GM11168 (cell line): Measurements from ENCODE around the gene GKN1.

Experiments used
- in situ Hi-C: fragments of 300-500 bp; cut with MboI; formaldehyde crosslinking; loops from one replicate; pipeline ENCODE4 v1.12.0; 2022; ENCODE audit warnings: low sequenced_read_pairs; ENCODE audit not compliant: unreplicated experiment

The GKN1 gene

DNA sequence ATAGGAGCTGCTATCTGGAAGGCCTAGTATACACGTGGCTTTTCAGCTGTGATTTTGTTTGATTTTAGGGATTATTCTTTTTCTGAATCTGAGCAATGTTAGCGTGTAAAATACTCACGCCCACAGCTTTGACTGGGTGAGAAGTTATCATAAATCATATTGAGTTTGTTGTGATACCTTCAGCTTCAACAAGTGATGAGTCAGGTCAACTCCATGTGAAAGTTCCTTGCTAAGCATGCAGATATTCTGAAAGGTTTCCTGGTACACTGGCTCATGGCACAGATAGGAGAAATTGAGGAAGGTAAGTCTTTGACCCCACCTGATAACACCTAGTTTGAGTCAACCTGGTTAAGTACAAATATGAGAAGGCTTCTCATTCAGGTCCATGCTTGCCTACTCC is at the start of gene GKN1:
TSS of gene GKN1 (plus strand) at position 386 of the 400 bp plus-strand sequence. CDS start 42 bp downstream, outside the sequence.
- in situ Hi-C loops, result no loop called here

GRCh38 chr2:68925295-68925896 is 49.0 kb upstream of the GKN1 start:
- in situ Hi-C loops, result no loop called here

DNA sequence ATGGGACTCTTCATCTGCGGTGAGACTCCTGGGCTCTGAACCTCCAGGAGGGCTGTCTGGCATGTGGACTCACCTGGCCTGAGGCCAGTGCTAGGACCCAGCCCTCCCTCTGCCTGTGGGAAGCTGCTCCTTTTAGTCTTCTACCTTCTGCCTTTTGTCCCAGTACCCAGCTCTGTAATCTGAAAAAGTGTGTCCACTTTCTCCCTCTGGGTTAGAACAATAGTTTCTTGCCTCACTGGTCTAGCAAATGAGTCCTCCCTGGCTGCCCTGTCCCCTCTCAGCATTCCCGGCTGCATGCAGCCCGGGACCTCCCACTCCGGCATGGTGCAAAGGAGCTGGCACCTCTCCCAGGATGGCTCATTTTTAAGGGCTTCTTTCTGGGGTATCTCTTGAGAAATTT is 47.6 kb upstream of the GKN1 start:
- in situ Hi-C loops, result no loop called here

GRCh38 chr2:68931149-68931711 is 43.2 kb upstream of the GKN1 start:
- in situ Hi-C loops, result no loop called here

GRCh38 chr2:68931799-68932198 is 42.6 kb upstream of the GKN1 start:
- in situ Hi-C loops, result no loop called here

DNA sequence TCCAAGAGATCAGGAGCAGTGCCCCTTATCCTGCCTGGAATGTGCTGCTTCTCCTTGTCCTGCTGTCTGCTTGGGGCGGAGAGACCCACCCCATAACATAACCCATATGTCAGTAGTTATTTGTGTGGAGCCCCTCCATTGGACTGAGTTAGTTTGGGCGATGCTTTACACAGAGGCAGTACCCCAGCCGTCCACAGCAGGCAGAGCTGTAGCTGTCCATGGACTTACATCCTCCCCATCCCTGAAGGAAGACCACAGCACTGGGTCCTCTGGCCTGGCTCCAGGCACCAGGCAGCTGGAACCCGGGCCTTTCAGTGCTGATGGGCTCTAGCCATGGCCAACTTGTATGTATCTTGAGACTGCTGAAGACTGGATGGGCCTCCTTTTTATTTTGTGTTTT is 42.0 kb upstream of the GKN1 start:
- in situ Hi-C loops, result no loop called here

DNA sequence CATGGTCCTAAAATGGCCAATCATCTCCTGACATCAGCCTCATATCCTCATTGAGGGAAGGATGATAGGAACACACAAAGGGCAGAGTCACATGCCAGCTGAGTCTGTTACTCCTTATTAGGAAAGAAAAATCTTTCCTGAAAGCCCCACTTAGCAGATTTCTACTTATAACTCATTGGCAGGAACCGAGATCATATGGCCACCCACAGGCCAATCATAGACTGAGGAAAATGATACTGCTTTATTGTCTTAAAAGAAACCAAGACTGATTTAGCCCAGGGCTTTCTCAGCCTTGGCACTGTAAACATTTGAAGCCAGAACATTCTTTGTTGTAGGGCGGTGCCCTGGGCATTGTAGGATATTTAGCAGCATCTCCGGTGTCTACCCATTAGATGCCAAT is 40.4 kb upstream of the GKN1 start:
- in situ Hi-C loops, result no loop called here

- in situ Hi-C loops, result no loop called here
These were observed 39.0 kb upstream of the GKN1 start for GRCh38 chr2:68935471-68935870.

DNA sequence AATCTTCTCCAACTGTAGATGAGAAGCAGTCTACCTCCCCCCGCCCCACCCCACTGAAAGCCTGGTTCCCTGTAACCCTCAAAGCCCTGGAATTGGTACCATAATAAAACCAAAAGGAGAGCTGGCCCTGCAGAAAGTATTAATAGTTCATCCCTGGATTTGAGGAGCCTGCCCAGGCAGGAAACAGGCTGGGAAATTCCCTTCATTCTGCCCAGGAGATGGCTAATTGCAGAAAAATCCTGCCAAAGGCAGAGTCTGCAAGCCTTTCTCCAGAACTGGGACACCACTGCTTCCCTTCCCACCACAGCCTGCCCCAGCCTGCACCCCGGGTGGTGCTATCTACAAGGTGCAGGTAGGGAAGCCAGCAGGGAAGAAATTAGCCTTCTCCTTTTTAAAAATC is 38.0 kb upstream of the GKN1 start:
- in situ Hi-C loops, result no loop called here

DNA sequence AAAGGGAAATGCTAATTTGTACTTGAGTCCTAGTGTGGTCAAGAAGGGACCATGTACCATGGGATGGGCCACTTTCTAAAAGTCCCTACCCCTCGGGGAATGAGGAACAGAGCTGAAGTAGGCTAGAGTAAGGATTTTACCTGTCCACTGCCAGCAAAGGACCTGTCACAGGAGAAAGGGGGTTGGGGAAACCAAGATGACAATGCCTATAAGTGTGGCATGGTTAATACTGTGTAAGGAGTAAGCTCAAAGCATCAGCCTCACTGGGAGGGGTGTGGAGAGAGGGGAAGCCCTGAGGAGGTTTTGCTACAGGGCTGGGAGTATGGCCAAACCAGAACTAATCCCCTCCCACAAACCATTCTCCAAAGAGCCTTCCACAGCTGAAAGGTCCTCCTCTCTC is 37.5 kb upstream of the GKN1 start:
- in situ Hi-C loops, result no loop called here

DNA sequence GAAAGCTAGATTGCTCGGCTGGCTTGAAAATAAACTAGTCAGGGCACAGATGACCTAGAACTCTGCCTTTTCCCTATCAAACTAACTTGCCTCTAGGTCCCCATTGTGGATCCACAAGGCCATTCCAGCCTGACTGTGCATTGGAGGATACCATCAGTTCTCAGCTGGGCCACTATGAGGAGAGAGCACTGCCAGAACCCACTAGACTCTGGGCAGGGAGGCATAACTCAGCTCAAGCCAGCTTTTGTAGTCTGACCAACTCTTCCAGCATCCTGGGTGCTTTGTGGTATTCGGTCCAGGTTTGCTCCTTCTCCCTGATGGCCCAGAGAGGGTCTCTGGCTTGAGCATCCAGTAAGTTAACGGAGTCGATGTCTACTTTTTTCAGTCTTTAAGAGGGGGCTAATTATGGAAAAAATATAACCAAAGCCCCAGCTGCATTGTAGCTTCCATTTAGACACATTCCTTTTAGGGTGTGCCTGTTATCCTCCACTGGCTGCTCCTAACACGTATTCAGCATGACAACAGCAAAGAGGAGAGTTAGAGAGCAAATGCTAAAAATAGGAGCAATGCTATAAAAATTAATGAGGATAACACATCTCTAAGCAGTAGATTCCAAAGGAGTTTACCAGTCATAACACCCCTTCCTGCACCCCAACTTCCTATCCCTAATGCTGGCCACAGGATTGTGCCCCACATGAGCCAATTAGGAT is 36.9 kb upstream of the GKN1 start:
- in situ Hi-C loops, result no loop called here

GRCh38 chr2:68938938-68939337 is 35.5 kb upstream of the GKN1 start:
- in situ Hi-C loops, result no loop called here

DNA sequence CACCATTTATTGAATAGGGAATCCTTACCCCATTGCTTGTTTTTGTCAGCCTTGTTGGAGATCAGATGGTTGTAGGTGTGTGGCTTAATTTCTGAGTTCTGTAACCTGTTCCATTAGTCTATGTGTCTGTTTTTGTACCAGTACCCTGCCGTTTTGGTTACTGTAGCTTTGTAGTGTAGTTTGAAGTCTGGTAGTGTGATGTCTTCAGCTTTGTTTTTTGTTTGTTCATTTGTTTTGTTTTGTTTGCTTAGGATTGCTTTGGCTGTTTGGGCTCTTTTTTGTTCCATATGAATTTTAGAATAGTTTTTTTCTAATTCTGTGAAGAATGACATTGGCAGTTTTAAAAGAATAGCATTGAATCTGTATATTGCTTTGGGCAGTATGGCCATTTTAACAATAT is 34.5 kb upstream of the GKN1 start:
- in situ Hi-C loops, result no loop called here

- in situ Hi-C loops, result no loop called here
These were observed 34.1 kb upstream of the GKN1 start for GRCh38 chr2:68940369-68940768.

DNA sequence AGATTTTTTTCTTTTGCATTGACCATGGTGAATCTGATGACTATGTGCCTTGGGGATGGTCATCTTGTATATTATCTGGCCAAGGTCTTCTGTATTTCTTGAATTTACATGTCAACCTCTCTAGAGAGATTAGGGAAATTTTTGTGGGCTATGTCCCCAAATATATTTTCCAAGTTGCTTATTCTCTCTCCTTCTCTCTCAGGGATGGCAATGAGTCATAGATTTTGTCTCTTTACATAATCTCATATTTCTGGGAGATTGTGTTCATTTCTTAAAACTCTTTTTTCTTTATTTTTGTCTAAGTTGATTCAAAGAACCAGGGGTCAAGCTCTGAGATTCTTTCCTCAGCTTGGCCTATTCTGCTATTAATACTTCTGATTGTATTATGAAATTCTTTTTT is 31.6 kb upstream of the GKN1 start:
- in situ Hi-C loops, result no loop called here

DNA sequence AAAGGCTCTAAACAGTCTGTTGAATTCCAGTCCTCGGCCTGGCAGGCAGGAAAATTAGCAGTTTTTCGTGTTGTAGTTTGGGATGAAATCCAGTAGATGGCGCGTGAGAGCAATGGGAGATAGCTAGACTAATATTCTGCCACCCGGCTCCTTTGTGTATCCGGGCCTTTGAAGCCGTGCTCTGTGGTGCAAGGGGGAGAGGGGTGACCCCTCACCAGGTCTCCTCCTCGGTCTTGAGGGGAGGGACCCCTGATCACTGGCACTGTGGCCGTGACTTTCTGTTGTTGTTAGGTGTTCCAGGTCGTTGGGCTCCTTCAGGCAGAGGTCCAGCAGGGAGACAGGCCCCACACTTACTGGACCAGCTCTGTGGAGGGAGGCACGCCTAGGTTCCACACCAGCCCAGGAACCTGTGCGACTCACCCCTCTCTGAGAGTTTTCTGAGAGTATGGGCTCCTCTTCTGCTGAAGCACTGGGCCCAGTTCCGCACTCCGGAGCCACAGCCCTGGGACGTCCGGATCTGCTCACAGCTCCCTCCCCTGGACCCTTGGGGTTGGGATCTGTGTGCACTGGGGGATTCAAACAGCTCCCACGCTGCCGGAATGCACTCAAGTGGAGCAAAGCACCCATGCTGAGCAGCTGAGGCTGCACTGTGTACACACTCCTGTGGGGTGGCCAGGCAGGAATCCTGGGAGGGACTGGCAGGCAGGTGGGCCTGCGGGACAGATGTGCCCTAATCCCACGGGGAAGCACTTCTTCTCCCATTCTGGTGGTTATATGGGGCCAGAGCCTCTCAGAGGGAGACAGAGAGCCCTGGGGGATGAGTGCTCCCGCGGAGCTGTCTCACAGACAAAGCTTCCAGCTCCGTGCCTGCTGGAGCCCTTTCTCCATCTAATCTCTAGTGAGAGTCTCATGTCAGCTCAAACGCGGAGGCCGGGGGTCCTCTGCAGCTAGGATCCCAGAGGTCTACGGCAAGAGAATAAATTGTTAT is 30.6 kb upstream of the GKN1 start:
- in situ Hi-C loops, result no loop called here

GRCh38 chr2:68946117-68946516 is 28.3 kb upstream of the GKN1 start:
- in situ Hi-C loops, result no loop called here

DNA sequence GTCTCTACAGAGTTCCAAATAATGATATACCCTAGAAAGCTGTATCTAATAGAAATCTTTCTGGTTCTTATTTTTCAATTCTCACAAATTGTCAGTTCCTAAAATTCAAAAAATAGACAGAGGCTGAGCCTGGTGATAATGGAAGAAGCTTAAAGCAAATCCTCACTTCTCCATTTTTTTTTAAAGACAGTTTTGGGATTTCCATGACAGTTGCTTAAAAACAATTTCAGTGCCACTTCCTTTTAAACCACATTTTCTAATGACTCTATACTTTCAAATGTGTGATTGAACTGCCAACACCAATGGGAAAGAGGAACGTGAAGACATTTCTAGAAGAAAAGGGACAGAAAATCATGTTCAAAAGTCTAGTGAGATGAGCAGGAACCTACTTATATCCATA is 25.7 kb upstream of the GKN1 start:
- in situ Hi-C loops, result no loop called here

GRCh38 chr2:68951899-68952298 is 22.5 kb upstream of the GKN1 start:
- in situ Hi-C loops, result no loop called here

DNA sequence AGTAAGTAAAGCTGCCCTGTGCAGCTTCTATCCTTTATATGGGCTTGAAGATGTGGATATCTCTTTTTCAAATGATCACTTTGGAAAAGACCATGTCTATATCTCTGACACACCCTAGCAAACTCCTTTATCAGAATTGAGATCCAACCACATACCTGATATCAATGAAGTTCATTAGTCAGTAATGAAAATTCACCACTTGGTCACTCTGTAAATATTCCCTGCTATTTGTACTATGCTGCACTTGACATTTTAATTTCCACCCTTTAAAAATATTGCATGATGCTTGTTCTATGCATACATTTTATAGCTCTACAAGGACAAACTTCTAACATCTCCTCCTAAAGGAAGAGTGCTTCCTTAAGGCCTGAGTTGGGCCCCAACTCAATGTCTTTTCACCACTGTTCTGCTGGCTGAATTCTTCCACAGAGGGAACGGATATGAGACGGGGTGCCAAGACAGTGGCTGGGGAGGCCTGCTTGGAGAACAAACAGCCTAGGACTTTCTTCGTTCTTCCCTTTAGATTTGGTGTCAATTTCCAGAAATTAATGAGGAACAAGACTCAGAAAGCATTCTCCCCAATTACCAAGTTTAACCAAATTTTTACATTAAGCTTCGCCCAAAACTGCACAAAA is 21.4 kb upstream of the GKN1 start, which contains the start of gene GKN2:
TSS of gene GKN2 (minus strand) at position 7 of the 635 bp plus-strand sequence. CDS start 32 bp downstream, outside the sequence.
- in situ Hi-C loops, result no loop called here
